Measurements from ENCODE around the gene RPL10L.

The RPL10L gene

DNA sequence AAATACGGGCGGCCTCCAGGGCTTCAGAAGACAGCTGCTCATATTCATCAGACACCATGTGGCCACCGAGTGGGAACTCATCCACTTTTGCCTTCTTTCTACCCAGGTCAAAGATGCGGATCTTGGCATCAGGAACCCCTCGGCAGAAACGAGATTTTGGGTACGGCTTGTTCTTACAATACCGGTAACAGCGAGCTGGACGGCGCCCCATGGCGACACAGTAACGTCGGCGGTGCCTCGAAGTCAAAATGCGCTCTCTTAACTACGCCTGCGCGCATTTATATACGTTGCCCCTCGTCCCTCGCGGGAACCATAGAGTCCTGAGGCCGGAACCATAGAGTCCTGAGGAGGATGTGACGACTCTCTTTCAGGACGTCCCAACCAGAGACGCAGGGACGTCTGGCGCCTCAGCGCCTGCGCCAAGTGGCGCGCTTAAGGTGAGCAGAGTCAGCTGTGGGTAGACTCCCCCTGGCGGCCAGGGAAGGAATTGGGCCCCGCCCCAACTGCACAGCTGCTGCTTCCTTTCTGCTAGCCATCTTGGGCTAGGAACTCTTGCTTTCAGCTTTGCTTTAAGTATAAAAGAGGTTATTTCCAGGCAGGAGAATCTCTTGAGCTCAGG, at the start of gene RPL10L:
Gene RPL10L (minus strand): TSS at position 256 of the 619 bp plus-strand sequence. CDS start 45 bp downstream, at position 211.
- DNase-seq (ENCODE audit: low spot score): no peak

DNA sequence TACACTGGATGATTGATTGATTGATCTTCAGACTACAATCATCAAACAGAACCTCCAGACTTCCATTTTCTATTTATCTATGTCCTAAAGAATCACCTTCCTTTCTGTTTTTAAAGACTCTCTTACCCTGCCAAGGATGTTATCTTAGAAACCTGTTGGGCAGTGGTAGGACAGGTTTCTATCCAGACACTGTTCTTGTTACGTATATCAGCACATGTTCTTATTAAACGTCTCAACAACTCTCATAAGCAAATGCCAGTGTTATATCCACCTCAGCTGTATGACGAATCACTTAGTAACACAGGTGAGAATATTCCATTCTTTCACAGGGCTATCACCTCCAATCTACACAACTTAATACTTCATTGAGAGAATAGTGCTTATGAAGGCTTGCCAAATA, 40.2 kb upstream of the RPL10L start:
- no peak for DNase-seq (ENCODE audit: low spot score)

GRCh38 chr14:46686652-46687051, 35.1 kb upstream of the RPL10L start:
- no peak for DNase-seq (ENCODE audit: low spot score)

- DNase-seq (ENCODE audit: low spot score): no peak
Observed at GRCh38 chr14:46672128-46672527, 20.5 kb upstream of the RPL10L start.

GRCh38 chr14:46663382-46663781, 11.8 kb upstream of the RPL10L start:
- DNase-seq (ENCODE audit: low spot score): no peak

- no peak for DNase-seq (ENCODE audit: low spot score)
Observed at GRCh38 chr14:46661728-46662127, 10.1 kb upstream of the RPL10L start.

DNA sequence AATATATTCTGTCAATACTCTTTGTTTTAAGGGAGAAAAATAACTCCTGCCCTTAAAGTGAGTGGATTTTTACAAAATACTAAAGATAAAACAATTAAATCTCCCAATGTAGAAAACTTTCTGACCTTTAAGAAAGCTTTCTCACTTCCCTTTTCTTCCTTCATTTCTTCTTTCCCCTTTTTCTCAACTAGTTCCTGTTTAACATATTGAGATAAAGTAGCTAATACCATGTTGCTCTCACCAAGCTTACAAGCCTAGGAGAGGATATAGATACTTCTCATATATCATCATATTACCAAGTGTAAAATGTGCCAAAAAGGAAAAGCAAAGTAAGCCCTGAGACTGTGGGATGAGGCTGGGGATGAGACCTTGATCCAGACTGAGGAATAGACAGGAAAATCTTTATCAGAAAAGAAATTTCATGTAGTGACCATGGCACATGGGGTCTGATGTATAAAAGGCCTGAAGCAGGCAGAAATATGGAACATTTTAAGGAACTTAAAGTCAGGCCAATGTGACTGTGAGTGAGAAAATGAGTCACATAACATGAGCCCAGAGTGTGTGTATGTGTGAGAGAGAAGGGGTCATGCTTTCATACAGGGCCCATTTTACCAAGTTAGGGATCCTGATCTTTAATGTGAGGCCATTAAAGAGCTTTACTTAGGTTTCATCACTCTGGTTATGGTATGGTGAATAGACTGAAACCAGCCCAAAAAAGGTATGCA, 1.6 kb upstream of the RPL10L start:
- DNase-seq (ENCODE audit: low spot score): no peak

GRCh38 chr14:46646796-46647195, 4.8 kb downstream of the RPL10L start:
- DNase-seq (ENCODE audit: low spot score): no peak

GRCh38 chr14:46626876-46627275, 24.7 kb downstream of the RPL10L start:
- DNase-seq (ENCODE audit: low spot score): no peak

All from hepatic stellate cell (primary cell).